MM.1S (cell line): ENCODE measurements around the gene CCDC177.

ENCODE experiments used
- DNase-seq: peaks from one replicate; pipeline ENCODE4 v3.0.0-alpha.2; 2015
- H2AFZ ChIP-seq: fragments of 300-600 bp; sonication (generic); 2 replicates; pipeline ENCODE4 v1.6.0; 2016; ENCODE audit warnings: antibody characterized with exemption, low read length
- H3F3A ChIP-seq: fragments of 300-600 bp; sonication (generic); 2 replicates; pipeline ENCODE4 v1.6.1; 2016; ENCODE audit warnings: mild to moderate bottlenecking, antibody characterized with exemption, low read length, moderate library complexity, mixed read lengths; ENCODE audit not compliant: insufficient read depth
- H3K27ac ChIP-seq: fragments of 300-600 bp; sonication (generic); 2 replicates; pipeline ENCODE4 v1.5.1; 2016; ENCODE audit warnings: mild to moderate bottlenecking, low read length
- H3K27me3 ChIP-seq: fragments of 300-600 bp; sonication (generic); replicated peaks from 2 replicates; pipeline ENCODE4 v1.6.0; 2016; ENCODE audit warnings: low read length; ENCODE audit not compliant: insufficient read depth
- H3K36me3 ChIP-seq: fragments of 300-600 bp; sonication (generic); replicated peaks from 2 replicates; pipeline ENCODE4 v1.6.1; 2016; ENCODE audit warnings: mild to moderate bottlenecking, low read length, mixed read lengths; ENCODE audit not compliant: insufficient read depth
- H3K4me1 ChIP-seq: fragments of 300-600 bp; sonication (generic); 2 replicates; pipeline ENCODE4 v1.6.1; 2016; ENCODE audit warnings: low read length, mixed read lengths
- H3K4me2 ChIP-seq: fragments of 300-600 bp; sonication (generic); 2 replicates; pipeline ENCODE4 v1.6.0; 2016; ENCODE audit warnings: low read depth, low read length
- H3K4me3 ChIP-seq: fragments of 300-600 bp; sonication (generic); 2 replicates; pipeline ENCODE4 v1.5.1; 2016; ENCODE audit warnings: low read length, mixed read lengths
- H3K79me2 ChIP-seq: fragments of 300-600 bp; sonication (generic); 2 replicates; pipeline ENCODE4 v1.6.1; 2016; ENCODE audit warnings: mixed run types, low read length, mixed read lengths
- H3K9ac ChIP-seq: fragments of 300-600 bp; sonication (generic); 2 replicates; pipeline ENCODE4 v1.6.1; 2016; ENCODE audit warnings: low read length, mixed read lengths
- H3K9me2 ChIP-seq: fragments of 300-600 bp; sonication (generic); replicated peaks from 2 replicates; pipeline ENCODE4 v1.6.1; 2016; ENCODE audit warnings: mild to moderate bottlenecking, low read length, mixed read lengths; ENCODE audit not compliant: insufficient read depth
- H3K9me3 ChIP-seq: fragments of 300-600 bp; sonication (generic); replicated peaks from 2 replicates; pipeline ENCODE4 v1.6.1; 2016; ENCODE audit warnings: mild to moderate bottlenecking, low read length, mixed read lengths; ENCODE audit not compliant: insufficient read depth
- H4K20me1 ChIP-seq: fragments of 300-600 bp; sonication (generic); 2 replicates; pipeline ENCODE4 v1.6.1; 2016; ENCODE audit warnings: mild to moderate bottlenecking, low read length, moderate library complexity, mixed read lengths; ENCODE audit not compliant: insufficient read depth
- CTCF ChIP-seq: fragments of 300-600 bp; sonication (generic); IDR thresholded peaks from 2 replicates; pipeline ENCODE4 v1.5.1; 2016; ENCODE audit warnings: antibody characterized with exemption, low read length, mixed read lengths
- EZH2 ChIP-seq: fragments of 300-600 bp; sonication (generic); optimal IDR thresholded peaks from 2 replicates; pipeline ENCODE3; 2017; ENCODE audit warnings: low read depth, mild to moderate bottlenecking, antibody characterized with exemption, low read length, mixed read lengths
- EZH2phosphoT487 ChIP-seq: fragments of 300-600 bp; sonication (generic); IDR thresholded peaks from 2 replicates; pipeline ENCODE4 v1.6.1; 2018; ENCODE audit warnings: antibody characterized with exemption, low read length

Gene CCDC177

GRCh38 chr14:69548566-69548965, 26.1 kb downstream of the CCDC177 start:
- H3K79me2 ChIP-seq = no peaks in the 10 kb centered on the region
- H3F3A ChIP-seq = no peaks in the 10 kb centered on the region
- no peaks in the 10 kb centered on the region for H4K20me1 ChIP-seq
- H3K27ac ChIP-seq = no peak overlapping the region
- H3K36me3 ChIP-seq = no peaks in the 10 kb centered on the region
- H2AFZ ChIP-seq = no peak overlapping the region
- no peaks in the 10 kb centered on the region for H3K4me1 ChIP-seq
- no peak overlapping the region for H3K4me3 ChIP-seq
- no peak overlapping the region for H3K9ac ChIP-seq
- no peak for TF ChIP-seq CTCF
- no peak for TF ChIP-seq EZH2
- TF ChIP-seq EZH2phosphoT487 = no peak
- no peaks in the 10 kb centered on the region for H3K9me3 ChIP-seq
- no peaks in the 10 kb centered on the region for H3K9me2 ChIP-seq
- H3K27me3 ChIP-seq = no peaks in the 10 kb centered on the region
- H3K4me2 ChIP-seq = no peak overlapping the region
- no peak for DNase-seq

GRCh38 chr14:69547701-69548348, 26.8 kb downstream of the CCDC177 start:
- Histone ChIP-seq H3K79me2 (no peaks in the 10 kb centered on the region), H2AFZ (no peak overlapping the region), H3F3A (no peaks in the 10 kb centered on the region), H4K20me1 (no peaks in the 10 kb centered on the region), H3K9me2 (no peaks in the 10 kb centered on the region), H3K36me3 (no peaks in the 10 kb centered on the region), H3K9ac (no peak overlapping the region), H3K4me1 (no peaks in the 10 kb centered on the region), H3K4me3 (no peak overlapping the region), H3K9me3 (no peaks in the 10 kb centered on the region), H3K4me2 (no peak overlapping the region), H3K27ac (no peak overlapping the region), H3K27me3 (no peaks in the 10 kb centered on the region)
- TF ChIP-seq EZH2phosphoT487 (no peak), CTCF (peak; percentile 42)
- DNase-seq = no peak

- Histone ChIP-seq H3K9me2 (no peaks in the 10 kb centered on the region), H3K9ac (no peak overlapping the region), H3K27ac (no peak overlapping the region), H4K20me1 (no peaks in the 10 kb centered on the region), H2AFZ (no peak overlapping the region), H3F3A (no peaks in the 10 kb centered on the region), H3K27me3 (no peaks in the 10 kb centered on the region), H3K4me2 (no peak overlapping the region), H3K36me3 (no peaks in the 10 kb centered on the region), H3K4me1 (no peaks in the 10 kb centered on the region), H3K9me3 (no peaks in the 10 kb centered on the region), H3K79me2 (no peaks in the 10 kb centered on the region), H3K4me3 (no peak overlapping the region)
- DNase-seq = no peak
- TF ChIP-seq CTCF = no peak
- no peak for TF ChIP-seq EZH2
- TF ChIP-seq EZH2phosphoT487 = no peak
Observed at GRCh38 chr14:69543341-69544115, 31.1 kb downstream of the CCDC177 start.
